SHP77 (cell line): ENCODE data around the gene EYA4.
"Not testable (repeated sequence)": the region's sequence is repeated elsewhere in the genome, so short reads cannot be mapped to it uniquely, and the experiment has no call there.

Experiments used
- DNase-seq, 2 experiments: peaks; one replicate each; lab custom pipeline; 2025; lab: John Stamatoyannopoulos, UW

The EYA4 gene

GRCh38 chr6:133528566-133528965 lies 287.4 kb downstream of the EYA4 start:
- no peak for DNase-seq

GRCh38 chr6:133532908-133533307 lies 291.8 kb downstream of the EYA4 start:
- no peak for DNase-seq

GRCh38 chr6:133539502-133540259 lies 298.5 kb downstream of the EYA4 start:
- DNase-seq: no peak

GRCh38 chr6:133540361-133540760 lies 299.2 kb downstream of the EYA4 start:
- no peak for DNase-seq

GRCh38 chr6:133541040-133541439 lies 299.9 kb downstream of the EYA4 start:
- no peak for DNase-seq

GRCh38 chr6:133542056-133542821 lies 301.1 kb downstream of the EYA4 start:
- DNase-seq: no peak

GRCh38 chr6:133544419-133544818 lies 303.3 kb downstream of the EYA4 start:
- no peak for DNase-seq

- DNase-seq: no peak
Measured at GRCh38 chr6:133546098-133546497, 304.9 kb downstream of the EYA4 start.

- no peak for DNase-seq
Measured at GRCh38 chr6:133547136-133547535, 306.0 kb downstream of the EYA4 start.

GRCh38 chr6:133548423-133549159 lies 307.4 kb downstream of the EYA4 start:
- DNase-seq: no peak

- DNase-seq: peak in 1 of 2 experiments; percentile 2
Measured at GRCh38 chr6:133549371-133549801, 308.2 kb downstream of the EYA4 start.

GRCh38 chr6:133550026-133550425 lies 308.9 kb downstream of the EYA4 start:
- no peak for DNase-seq

GRCh38 chr6:133551436-133551835 lies 310.3 kb downstream of the EYA4 start:
- DNase-seq: no peak

GRCh38 chr6:133551847-133552341 lies 310.7 kb downstream of the EYA4 start:
- no peak for DNase-seq

GRCh38 chr6:133553652-133554051 lies 312.5 kb downstream of the EYA4 start:
- DNase-seq: peak; percentile 35 to 38

- not testable (repeated sequence) for DNase-seq
Measured at GRCh38 chr6:133554121-133554520, 313.0 kb downstream of the EYA4 start.

- DNase-seq: no peak
Measured at GRCh38 chr6:133555685-133556084, 314.5 kb downstream of the EYA4 start.

- DNase-seq: no peak
Measured at GRCh38 chr6:133559926-133560325, 318.8 kb downstream of the EYA4 start.

GRCh38 chr6:133567636-133568035 lies 326.5 kb downstream of the EYA4 start:
- no peak for DNase-seq

- DNase-seq: peak; percentile 72 to 84
Measured at GRCh38 chr6:133568970-133569889, 328.1 kb downstream of the EYA4 start.

GRCh38 chr6:133571681-133572080 lies 330.5 kb downstream of the EYA4 start:
- no peak for DNase-seq
